Measurements from ENCODE around the gene F2. TPM values are rescaled to one million over a fixed set of nuclear protein-coding genes. Genes with fewer than 3 reads are reported as not detected.

Gene F2
- polyA plus RNA-seq, 4 donors = 0.09 to 2.3 TPM; not detected in 2

GRCh38 chr11:46736615-46737014, 17.6 kb downstream of the F2 start:
- H3K27ac ChIP-seq (ENCODE audit: low read depth in 1 of 3, low read length in 2 of 3) = no peak overlapping the region
- FAIRE-seq (no peak), DNase-seq (no peak)
- H3K9me3 ChIP-seq (ENCODE audit: control insufficient read depth in 2 of 2, insufficient read depth in 1 of 2, low read depth in 1 of 2, low read length in 1 of 2) = no peaks in the 10 kb centered on the region
- peaks cover 0 to 11% (median 2%) of the 10 kb centered on the region in 3 donors for H3K36me3 ChIP-seq (ENCODE audit: control insufficient read depth in 3 of 3, insufficient read depth in 2 of 3, low read depth in 1 of 3, low read length in 3 of 3)
- H3K4me1 ChIP-seq (ENCODE audit: control insufficient read depth in 3 of 3, insufficient read depth in 2 of 3, low read depth in 1 of 3, low read length in 2 of 3) = no peaks in the 10 kb centered on the region
- 66 to 68% (median 66%) methylated on average over 5 of the region's 5 CpGs for WGBS, 3 donors
- H3K4me3 ChIP-seq (ENCODE audit: low read depth in 1 of 3, low read length in 3 of 3) = no peak overlapping the region
- H3K27me3 ChIP-seq (ENCODE audit: control insufficient read depth in 3 of 3, insufficient read depth in 3 of 3, low read length in 3 of 3) = no peaks in the 10 kb centered on the region

- FAIRE-seq = no peak
- no peak overlapping the region for H3K27ac ChIP-seq (ENCODE audit: low read depth in 1 of 3, low read length in 2 of 3)
- H3K27me3 ChIP-seq (ENCODE audit: control insufficient read depth in 3 of 3, insufficient read depth in 3 of 3, low read length in 3 of 3) = no peaks in the 10 kb centered on the region
- H3K4me1 ChIP-seq (ENCODE audit: control insufficient read depth in 3 of 3, insufficient read depth in 2 of 3, low read depth in 1 of 3, low read length in 2 of 3) = no peaks in the 10 kb centered on the region
- H3K4me3 ChIP-seq (ENCODE audit: low read depth in 1 of 3, low read length in 3 of 3) = no peak overlapping the region
- peaks cover 3 to 19% (median 5%) of the 10 kb centered on the region in 3 donors for H3K36me3 ChIP-seq (ENCODE audit: control insufficient read depth in 3 of 3, insufficient read depth in 2 of 3, low read depth in 1 of 3, low read length in 3 of 3)
- 94 to 96% (median 95%) methylated on average over 11 of the region's 11 CpGs for WGBS, 3 donors
- DNase-seq = no peak
- no peaks in the 10 kb centered on the region for H3K9me3 ChIP-seq (ENCODE audit: control insufficient read depth in 2 of 2, insufficient read depth in 1 of 2, low read depth in 1 of 2, low read length in 1 of 2)
These were observed 18.7 kb downstream of the F2 start for GRCh38 chr11:46737699-46738098.

- DNase-seq (peak; percentile 28 to 52), FAIRE-seq (no peak)
- H3K27me3 ChIP-seq (ENCODE audit: control insufficient read depth in 3 of 3, insufficient read depth in 3 of 3, low read length in 3 of 3) = no peaks in the 10 kb centered on the region
- no peaks in the 10 kb centered on the region for H3K9me3 ChIP-seq (ENCODE audit: control insufficient read depth in 2 of 2, insufficient read depth in 1 of 2, low read depth in 1 of 2, low read length in 1 of 2)
- no peak overlapping the region for H3K27ac ChIP-seq (ENCODE audit: low read depth in 1 of 3, low read length in 2 of 3)
- peaks cover 8 to 25% (median 10%) of the 10 kb centered on the region in 3 donors for H3K36me3 ChIP-seq (ENCODE audit: control insufficient read depth in 3 of 3, insufficient read depth in 2 of 3, low read depth in 1 of 3, low read length in 3 of 3)
- no peak overlapping the region for H3K4me3 ChIP-seq (ENCODE audit: low read depth in 1 of 3, low read length in 3 of 3)
- no peaks in the 10 kb centered on the region for H3K4me1 ChIP-seq (ENCODE audit: control insufficient read depth in 3 of 3, insufficient read depth in 2 of 3, low read depth in 1 of 3, low read length in 2 of 3)
- WGBS, 3 donors = 34 to 63% (median 58%) methylated on average over 6 of the region's 6 CpGs
These were observed 19.9 kb downstream of the F2 start for GRCh38 chr11:46738887-46739286.

- no peak for FAIRE-seq
- Histone ChIP-seq H3K9me3 (ENCODE audit: control insufficient read depth in 2 of 2, insufficient read depth in 1 of 2, low read depth in 1 of 2, low read length in 1 of 2) (no peaks in the 10 kb centered on the region), H3K27ac (ENCODE audit: low read depth in 1 of 3, low read length in 2 of 3) (no peak overlapping the region), H3K36me3 (ENCODE audit: control insufficient read depth in 3 of 3, insufficient read depth in 2 of 3, low read depth in 1 of 3, low read length in 3 of 3) (peaks cover 11 to 36% (median 18%) of the 10 kb centered on the region in 3 donors), H3K4me3 (ENCODE audit: low read depth in 1 of 3, low read length in 3 of 3) (no peak overlapping the region), H3K27me3 (ENCODE audit: control insufficient read depth in 3 of 3, insufficient read depth in 3 of 3, low read length in 3 of 3) (no peaks in the 10 kb centered on the region), H3K4me1 (ENCODE audit: control insufficient read depth in 3 of 3, insufficient read depth in 2 of 3, low read depth in 1 of 3, low read length in 2 of 3) (no peaks in the 10 kb centered on the region)
- DNase-seq = no peak
- WGBS, 3 donors = 71 to 78% (median 77%) methylated on average over 12 of the region's 12 CpGs
These were observed 22.8 kb downstream of the F2 start for GRCh38 chr11:46741600-46742484.

- Histone ChIP-seq H3K27me3 (ENCODE audit: control insufficient read depth in 3 of 3, insufficient read depth in 3 of 3, low read length in 3 of 3) (no peaks in the 10 kb centered on the region), H3K4me3 (ENCODE audit: low read depth in 1 of 3, low read length in 3 of 3) (no peak overlapping the region), H3K4me1 (ENCODE audit: control insufficient read depth in 3 of 3, insufficient read depth in 2 of 3, low read depth in 1 of 3, low read length in 2 of 3) (no peaks in the 10 kb centered on the region), H3K36me3 (ENCODE audit: control insufficient read depth in 3 of 3, insufficient read depth in 2 of 3, low read depth in 1 of 3, low read length in 3 of 3) (peaks cover 11 to 48% (median 20%) of the 10 kb centered on the region in 3 donors), H3K9me3 (ENCODE audit: control insufficient read depth in 2 of 2, insufficient read depth in 1 of 2, low read depth in 1 of 2, low read length in 1 of 2) (no peaks in the 10 kb centered on the region), H3K27ac (ENCODE audit: low read depth in 1 of 3, low read length in 2 of 3) (peak overlapping the region in 1 of 3 donors; percentile 34)
- DNase-seq (no peak), FAIRE-seq (no peak)
- 84 to 93% (median 87%) methylated on average over 2 of the region's 2 CpGs for WGBS, 3 donors
These were observed 24.0 kb downstream of the F2 start for GRCh38 chr11:46743043-46743442.

- Histone ChIP-seq H3K27me3 (ENCODE audit: control insufficient read depth in 3 of 3, insufficient read depth in 3 of 3, low read length in 3 of 3) (no peaks in the 10 kb centered on the region), H3K27ac (ENCODE audit: low read depth in 1 of 3, low read length in 2 of 3) (peak overlapping the region in 1 of 3 donors; percentile 29), H3K4me3 (ENCODE audit: low read depth in 1 of 3, low read length in 3 of 3) (no peak overlapping the region), H3K9me3 (ENCODE audit: control insufficient read depth in 2 of 2, insufficient read depth in 1 of 2, low read depth in 1 of 2, low read length in 1 of 2) (no peaks in the 10 kb centered on the region), H3K36me3 (ENCODE audit: control insufficient read depth in 3 of 3, insufficient read depth in 2 of 3, low read depth in 1 of 3, low read length in 3 of 3) (peaks cover 12 to 52% (median 20%) of the 10 kb centered on the region in 3 donors), H3K4me1 (ENCODE audit: control insufficient read depth in 3 of 3, insufficient read depth in 2 of 3, low read depth in 1 of 3, low read length in 2 of 3) (no peaks in the 10 kb centered on the region)
- no peak for DNase-seq
- no peak for FAIRE-seq
- WGBS, 3 donors = 72 to 86% (median 83%) methylated on average over 10 of the region's 10 CpGs
These were observed 24.8 kb downstream of the F2 start for GRCh38 chr11:46743693-46744339.

GRCh38 chr11:46745328-46745727, 26.3 kb downstream of the F2 start:
- Histone ChIP-seq H3K27me3 (ENCODE audit: control insufficient read depth in 3 of 3, insufficient read depth in 3 of 3, low read length in 3 of 3) (no peaks in the 10 kb centered on the region), H3K4me1 (ENCODE audit: control insufficient read depth in 3 of 3, insufficient read depth in 2 of 3, low read depth in 1 of 3, low read length in 2 of 3) (peaks cover 0 to 3% (median 0%) of the 10 kb centered on the region in 3 donors), H3K27ac (ENCODE audit: low read depth in 1 of 3, low read length in 2 of 3) (no peak overlapping the region), H3K4me3 (ENCODE audit: low read depth in 1 of 3, low read length in 3 of 3) (no peak overlapping the region), H3K9me3 (ENCODE audit: control insufficient read depth in 2 of 2, insufficient read depth in 1 of 2, low read depth in 1 of 2, low read length in 1 of 2) (no peaks in the 10 kb centered on the region), H3K36me3 (ENCODE audit: control insufficient read depth in 3 of 3, insufficient read depth in 2 of 3, low read depth in 1 of 3, low read length in 3 of 3) (peaks cover 21 to 59% (median 23%) of the 10 kb centered on the region in 3 donors)
- FAIRE-seq (no peak), DNase-seq (no peak)
- 91 to 93% (median 92%) methylated on average over 1 of the region's 1 CpG for WGBS, 3 donors

GRCh38 chr11:46745995-46746394, 27.0 kb downstream of the F2 start:
- Histone ChIP-seq H3K4me1 (ENCODE audit: control insufficient read depth in 3 of 3, insufficient read depth in 2 of 3, low read depth in 1 of 3, low read length in 2 of 3) (peaks cover 0 to 4% (median 0%) of the 10 kb centered on the region in 3 donors), H3K36me3 (ENCODE audit: control insufficient read depth in 3 of 3, insufficient read depth in 2 of 3, low read depth in 1 of 3, low read length in 3 of 3) (peaks cover 27 to 62% (median 28%) of the 10 kb centered on the region in 3 donors), H3K9me3 (ENCODE audit: control insufficient read depth in 2 of 2, insufficient read depth in 1 of 2, low read depth in 1 of 2, low read length in 1 of 2) (no peaks in the 10 kb centered on the region), H3K4me3 (ENCODE audit: low read depth in 1 of 3, low read length in 3 of 3) (no peak overlapping the region), H3K27me3 (ENCODE audit: control insufficient read depth in 3 of 3, insufficient read depth in 3 of 3, low read length in 3 of 3) (no peaks in the 10 kb centered on the region), H3K27ac (ENCODE audit: low read depth in 1 of 3, low read length in 2 of 3) (no peak overlapping the region)
- 91 to 93% (median 92%) methylated on average over 3 of the region's 3 CpGs for WGBS, 3 donors
- FAIRE-seq (no peak), DNase-seq (no peak)
